ENCODE results near the gene TP53RK. TPM values are rescaled to one million over a fixed set of nuclear protein-coding genes. Genes with fewer than 3 reads are reported as not detected.

The TP53RK gene
- total RNA-seq, 2 donors from 2014 or later, result 11.3 to 12.1 TPM

DNA sequence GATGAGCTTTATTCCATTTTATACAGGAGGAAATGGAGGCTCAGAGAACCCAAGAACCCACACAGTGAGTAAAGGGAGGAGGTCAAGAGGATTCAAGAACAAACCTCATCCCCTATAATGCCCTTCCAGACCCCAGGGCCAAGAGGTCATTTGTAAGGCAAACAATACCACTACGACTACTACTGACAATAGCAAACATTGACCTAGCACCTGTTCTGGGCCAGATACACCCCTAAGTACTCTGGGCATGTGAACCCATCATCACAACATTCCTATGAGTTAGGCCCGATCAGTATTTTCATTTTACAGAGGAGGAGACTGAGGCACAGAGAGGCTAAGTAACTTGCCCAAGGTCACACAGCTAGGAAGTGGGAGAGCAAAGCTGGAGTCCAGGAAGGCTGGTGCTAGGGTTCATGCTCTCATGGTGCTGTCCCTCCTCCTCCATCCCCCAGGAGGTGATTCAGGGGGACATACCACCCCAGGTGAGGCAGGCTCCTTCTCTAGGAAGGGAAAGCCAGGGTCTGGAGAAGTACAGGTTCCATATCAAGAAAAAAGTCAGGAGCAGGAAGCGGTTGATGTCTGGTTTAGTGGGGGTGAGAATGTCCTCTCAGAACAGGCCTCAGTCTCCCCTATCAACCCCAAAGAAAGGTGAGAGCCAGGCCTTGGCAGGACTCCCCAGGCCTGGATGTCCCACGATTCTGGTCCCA lies 51.7 kb downstream of the TP53RK start:
- DNase-seq (ENCODE audit: low spot score), result no peak
- H3K4me3 ChIP-seq, result no peak overlapping the region
- H3K4me1 ChIP-seq, result no peaks in the 10 kb centered on the region
- no peak overlapping the region for H3K27ac ChIP-seq
- H3K9me3 ChIP-seq, result no peaks in the 10 kb centered on the region
- H3K27me3 ChIP-seq, result no peaks in the 10 kb centered on the region
- H3K36me3 ChIP-seq, result no peaks in the 10 kb centered on the region
- TF ChIP-seq CTCF (IDR thresholded peaks at IDR 0.05), result no peak

GRCh38 chr20:46637020-46637419 lies 52.2 kb downstream of the TP53RK start:
- Histone ChIP-seq H3K9me3 (no peaks in the 10 kb centered on the region), H3K4me3 (no peak overlapping the region), H3K36me3 (no peaks in the 10 kb centered on the region), H3K27ac (no peak overlapping the region), H3K27me3 (no peaks in the 10 kb centered on the region), H3K4me1 (no peaks in the 10 kb centered on the region)
- DNase-seq (ENCODE audit: low spot score), result no peak
- TF ChIP-seq CTCF (IDR thresholded peaks at IDR 0.05), result no peak

DNA sequence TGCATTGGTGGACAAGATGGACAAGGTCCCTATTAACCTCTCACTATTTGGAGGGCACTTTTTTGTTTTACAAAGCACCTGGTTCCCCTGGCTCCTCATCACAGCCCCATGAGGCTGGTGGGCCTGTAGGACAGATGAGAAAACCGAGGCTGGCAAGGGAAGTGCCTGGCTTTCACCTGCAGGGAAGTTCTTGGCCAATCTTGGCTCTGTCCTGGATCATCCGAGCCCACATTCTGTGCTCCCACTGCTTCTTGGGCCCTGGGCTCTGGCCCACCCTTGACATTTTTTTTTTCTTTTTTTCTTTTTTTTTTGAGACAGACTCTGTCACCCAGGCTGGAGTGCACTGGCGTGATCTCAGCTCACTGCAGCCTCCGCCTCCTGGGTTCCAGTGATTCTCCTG lies 52.7 kb downstream of the TP53RK start:
- Histone ChIP-seq H3K4me3 (no peak overlapping the region), H3K4me1 (no peaks in the 10 kb centered on the region), H3K27ac (no peak overlapping the region), H3K9me3 (no peaks in the 10 kb centered on the region), H3K27me3 (no peaks in the 10 kb centered on the region), H3K36me3 (no peaks in the 10 kb centered on the region)
- no peak for DNase-seq (ENCODE audit: low spot score)
- TF ChIP-seq CTCF (IDR thresholded peaks at IDR 0.05), result no peak

GRCh38 chr20:46635514-46636136 lies 53.6 kb downstream of the TP53RK start:
- Histone ChIP-seq H3K4me1 (no peaks in the 10 kb centered on the region), H3K36me3 (no peaks in the 10 kb centered on the region), H3K27ac (no peak overlapping the region), H3K9me3 (no peaks in the 10 kb centered on the region), H3K27me3 (no peaks in the 10 kb centered on the region), H3K4me3 (no peak overlapping the region)
- no peak for DNase-seq (ENCODE audit: low spot score)
- no peak for TF ChIP-seq CTCF (IDR thresholded peaks at IDR 0.05)

GRCh38 chr20:46634528-46634927 lies 54.7 kb downstream of the TP53RK start:
- no peaks in the 10 kb centered on the region for H3K36me3 ChIP-seq
- no peak for DNase-seq (ENCODE audit: low spot score)
- no peaks in the 10 kb centered on the region for H3K4me1 ChIP-seq
- H3K9me3 ChIP-seq, result peaks cover 0 to 10% of the 10 kb centered on the region in 2 donors
- no peaks in the 10 kb centered on the region for H3K27me3 ChIP-seq
- TF ChIP-seq CTCF (IDR thresholded peaks at IDR 0.05), result no peak
- no peak overlapping the region for H3K4me3 ChIP-seq
- H3K27ac ChIP-seq, result no peak overlapping the region

Other genes with a start within 250 kb of the TP53RK start
- 1 to 10 TPM in 1 of 2 donors, under 1 TPM in 1; 0.79 to 1.3 TPM for gene ZNF334, start 175.9 kb downstream of the TP53RK start, total RNA-seq
- not detected for gene OCSTAMP, start 138.8 kb downstream of the TP53RK start, total RNA-seq
- 1 to 10 TPM in 1 of 2 donors, under 1 TPM in 1; 0.37 to 1.5 TPM for gene SLC13A3, start 38.0 kb downstream of the TP53RK start, total RNA-seq
- gene SLC2A10, start 20.2 kb upstream of the TP53RK start, total RNA-seq, result 1 to 10 TPM; 5.6 to 6.4 TPM
- gene EYA2, start 205.4 kb upstream of the TP53RK start, total RNA-seq, result 1 to 10 TPM in 1 of 2 donors, under 1 TPM in 1; 0.30 to 2.6 TPM